OCI-LY7 (cell line): Measurements from ENCODE around the gene LEPROT. TPM values are rescaled to one million over a fixed set of nuclear protein-coding genes. Genes with fewer than 3 reads are reported as not detected.

Source experiments
- BruUV-seq: library from RNA; stranded (reverse); fragments of 400-500 nt; replicated peaks from 2 replicates; lab custom pipeline; 2021; lab: Mats Ljungman, UMichigan
- CTCF ChIA-PET: fragments of 300-600 bp; sonication (Branson Sonifier 250); formaldehyde crosslinking; loops from one replicate; lab custom pipeline; 2022; ENCODE audit warnings: antibody characterized with exemption; ENCODE audit not compliant: unreplicated experiment; lab: Charles Lee
- POLR2A ChIA-PET: fragments of 300-600 bp; sonication (Branson Sonifier 250); formaldehyde crosslinking; loops from one replicate; lab custom pipeline; 2022; ENCODE audit warnings: antibody characterized with exemption; lab: Charles Lee
- DNase-seq: peaks from one replicate; pipeline ENCODE4 v3.0.0-alpha.2; 2015; ENCODE audit warnings: low spot score
- H2AFZ ChIP-seq: fragments of 200-600 bp; sonication (generic), shearing (Covaris generic); 2 replicates; pipeline ENCODE4 v1.6.1; 2014; ENCODE audit warnings: mild to moderate bottlenecking, antibody characterized with exemption, low read length, moderate library complexity
- H3K27ac ChIP-seq: fragments of 200-600 bp; sonication (generic); 2 replicates; pipeline ENCODE4 v1.5.1; 2014; ENCODE audit warnings: mixed run types, low read depth, mild to moderate bottlenecking, moderate library complexity, low read length, inconsistent platforms; ENCODE audit not compliant: poor library complexity, severe bottlenecking
- H3K36me3 ChIP-seq: fragments of 200-600 bp; sonication (generic); 2 replicates; pipeline ENCODE4 v1.6.1; 2014; ENCODE audit warnings: mild to moderate bottlenecking, antibody characterized with exemption, low read length, moderate library complexity, mixed read lengths; ENCODE audit not compliant: insufficient read depth
- H3K4me1 ChIP-seq: fragments of 200-600 bp; sonication (generic); 2 replicates; pipeline ENCODE4 v1.5.1; 2014; ENCODE audit warnings: mild to moderate bottlenecking, low read length; ENCODE audit not compliant: insufficient read depth, poor library complexity, severe bottlenecking
- H3K4me2 ChIP-seq: fragments of 200-600 bp; sonication (generic); 2 replicates; pipeline ENCODE4 v1.6.1; 2014; ENCODE audit warnings: mild to moderate bottlenecking, low read length
- H3K4me3 ChIP-seq: fragments of 200-600 bp; sonication (generic); 2 replicates; pipeline ENCODE4 v1.5.1; 2014; ENCODE audit warnings: mild to moderate bottlenecking, low read depth, low read length; ENCODE audit not compliant: poor library complexity, severe bottlenecking
- H3K79me2 ChIP-seq: fragments of 200-600 bp; sonication (generic); 2 replicates; pipeline ENCODE4 v1.6.1; 2016; ENCODE audit warnings: low read depth, mild to moderate bottlenecking, low read length, moderate library complexity, mixed read lengths; ENCODE audit not compliant: insufficient read depth
- H3K9me2 ChIP-seq: fragments of 200-600 bp; sonication (generic); 2 replicates; pipeline ENCODE4 v1.6.1; 2016; ENCODE audit warnings: mild to moderate bottlenecking, low read length, mixed read lengths; ENCODE audit not compliant: insufficient read depth
- H3K9me3 ChIP-seq: fragments of 200-600 bp; sonication (generic); 2 replicates; pipeline ENCODE4 v1.6.1; 2014; ENCODE audit warnings: mild to moderate bottlenecking, mixed run types, low read length, mixed read lengths
- H4K20me1 ChIP-seq: fragments of 200-600 bp; sonication (generic); 2 replicates; pipeline ENCODE4 v1.6.1; 2014; ENCODE audit warnings: mild to moderate bottlenecking, antibody characterized with exemption, low read length, moderate library complexity, mixed read lengths; ENCODE audit not compliant: insufficient read depth
- EZH2phosphoT487 ChIP-seq: fragments of 200-600 bp; sonication (generic); IDR thresholded peaks from 2 replicates; pipeline ENCODE4 v1.6.1; 2018; ENCODE audit warnings: low read depth, borderline replicate concordance, mild to moderate bottlenecking, mixed run types, antibody characterized with exemption, low read length, moderate library complexity, mixed read lengths
- intact Hi-C: fragments of 100-400 bp; cut with micrococcal nuclease; formaldehyde crosslinking; loops from one replicate; pipeline ENCODE4 v1.10.0; 2022; ENCODE audit not compliant: unreplicated experiment
- total RNA-seq, 2 experiments: library from RNA; depleted of rRNA in 1 of 2; stranded (reverse); fragments of >200 nt in 1 of 2; shearing (Covaris generic) in 1 of 2; gene quantifications; 2 replicates each; pipeline ENCODE4 v1.2.3, GENCODE V29; 2014 to 2022
- TF ChIP-seq, protein P1 (sequence below): fragments of 200-600 bp; sonication (generic); conservative IDR thresholded peaks from 2 replicates; pipeline ENCODE4 v1.5.1; 2014; ENCODE audit warnings: mild to moderate bottlenecking, antibody characterized with exemption, low read length, moderate library complexity, mixed read lengths

Gene LEPROT
- total RNA-seq, 2 experiments from 2014 or later = 14.5 to 22.7 TPM

DNA sequence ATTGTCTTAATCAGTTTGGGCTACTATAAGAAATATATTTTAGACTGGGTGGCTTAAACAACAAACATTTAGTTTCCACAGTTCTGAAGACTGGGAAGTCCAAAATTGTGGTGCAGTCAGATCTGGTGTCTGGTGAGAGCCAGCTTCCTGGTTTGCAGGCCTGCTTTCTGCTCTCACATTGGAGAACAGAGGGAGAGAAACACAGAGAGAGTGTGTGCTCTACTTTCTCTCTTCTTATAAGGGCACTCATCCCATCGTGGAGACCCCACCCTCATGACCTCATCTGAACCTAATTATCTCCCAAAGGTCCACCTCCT, 4.1 kb downstream of the LEPROT start:
- Histone ChIP-seq H3K27ac (no peak overlapping the region), H3K9me3 (no peaks in the 10 kb centered on the region), H3K4me2 (no peak overlapping the region), H2AFZ (no peak overlapping the region), H3K9me2 (no peaks in the 10 kb centered on the region), H3K4me3 (no peak overlapping the region), H3K79me2 (peaks cover 20% of the 10 kb centered on the region; the same call in 1 of the 2 replicates), H3K36me3 (peaks cover 20% of the 10 kb centered on the region), H3K4me1 (peaks cover 11% of the 10 kb centered on the region), H4K20me1 (no peaks in the 10 kb centered on the region)
- CTCF ChIA-PET = no interaction called here
- BruUV-seq = no TSS peak
- TF ChIP-seq, protein P1, sequence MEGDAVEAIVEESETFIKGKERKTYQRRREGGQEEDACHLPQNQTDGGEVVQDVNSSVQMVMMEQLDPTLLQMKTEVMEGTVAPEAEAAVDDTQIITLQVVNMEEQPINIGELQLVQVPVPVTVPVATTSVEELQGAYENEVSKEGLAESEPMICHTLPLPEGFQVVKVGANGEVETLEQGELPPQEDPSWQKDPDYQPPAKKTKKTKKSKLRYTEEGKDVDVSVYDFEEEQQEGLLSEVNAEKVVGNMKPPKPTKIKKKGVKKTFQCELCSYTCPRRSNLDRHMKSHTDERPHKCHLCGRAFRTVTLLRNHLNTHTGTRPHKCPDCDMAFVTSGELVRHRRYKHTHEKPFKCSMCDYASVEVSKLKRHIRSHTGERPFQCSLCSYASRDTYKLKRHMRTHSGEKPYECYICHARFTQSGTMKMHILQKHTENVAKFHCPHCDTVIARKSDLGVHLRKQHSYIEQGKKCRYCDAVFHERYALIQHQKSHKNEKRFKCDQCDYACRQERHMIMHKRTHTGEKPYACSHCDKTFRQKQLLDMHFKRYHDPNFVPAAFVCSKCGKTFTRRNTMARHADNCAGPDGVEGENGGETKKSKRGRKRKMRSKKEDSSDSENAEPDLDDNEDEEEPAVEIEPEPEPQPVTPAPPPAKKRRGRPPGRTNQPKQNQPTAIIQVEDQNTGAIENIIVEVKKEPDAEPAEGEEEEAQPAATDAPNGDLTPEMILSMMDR = no peak
- TF ChIP-seq EZH2phosphoT487 = no peak
- intact Hi-C loops = loop anchor here (5.0 kb wide), 3 partner anchors 357 to 848 kb away; partner anchors contain the start of gene JAK1
- DNase-seq = no peak
- POLR2A ChIA-PET = no interaction called here

DNA sequence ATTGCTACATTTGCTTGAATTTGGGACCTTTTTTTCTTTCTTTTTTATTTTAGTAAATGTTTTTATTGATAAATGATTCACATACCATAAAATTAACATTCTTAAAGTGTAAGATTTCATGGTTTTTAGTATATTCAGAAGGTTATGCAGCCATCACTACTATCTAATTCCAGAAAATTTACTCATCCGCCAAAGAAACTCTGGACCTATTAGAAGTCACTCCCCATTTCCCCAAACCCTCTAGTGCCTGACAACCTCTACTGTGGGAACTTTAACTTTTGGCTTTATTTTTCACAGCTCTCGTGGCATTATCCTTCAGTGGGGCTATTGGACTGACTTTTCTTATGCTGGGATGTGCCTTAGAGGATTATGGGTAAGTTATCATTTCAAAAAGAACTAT, 4.5 kb downstream of the LEPROT start:
- H3K4me2 ChIP-seq = no peak overlapping the region
- no peaks in the 10 kb centered on the region for H3K9me2 ChIP-seq
- no peaks in the 10 kb centered on the region for H4K20me1 ChIP-seq
- H3K4me1 ChIP-seq = peaks cover 10% of the 10 kb centered on the region
- no peak overlapping the region for H3K27ac ChIP-seq
- no TSS peak for BruUV-seq
- no peaks in the 10 kb centered on the region for H3K9me3 ChIP-seq
- no peak overlapping the region for H2AFZ ChIP-seq
- ChIA-PET CTCF (no interaction called here), POLR2A (no interaction called here)
- intact Hi-C loops = no loop called here
- H3K36me3 ChIP-seq = peaks cover 24% of the 10 kb centered on the region
- no peak for DNase-seq
- TF ChIP-seq, protein P1 = no peak
- TF ChIP-seq EZH2phosphoT487 = no peak
- no peak overlapping the region for H3K4me3 ChIP-seq
- peaks cover 20% of the 10 kb centered on the region; the same call in 1 of the 2 replicates for H3K79me2 ChIP-seq

DNA sequence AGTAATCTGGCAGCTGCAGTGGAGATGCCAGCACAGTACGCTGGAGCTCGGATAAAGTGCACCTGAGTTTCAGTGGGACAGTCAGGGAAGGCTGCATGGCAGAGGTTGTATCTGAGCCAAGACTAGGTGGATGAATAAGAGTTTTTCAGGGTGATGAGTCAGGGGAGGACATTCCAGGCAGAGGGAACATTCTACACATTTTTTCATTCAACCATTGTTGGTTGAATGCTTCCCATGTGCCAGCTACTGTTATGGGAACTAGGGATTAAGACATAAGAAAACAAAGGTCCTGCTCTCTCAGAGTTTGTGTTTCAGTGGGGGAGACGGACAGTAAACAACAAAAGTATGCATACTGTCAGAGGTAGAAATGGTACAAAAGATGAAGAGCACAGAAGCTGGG, 5.2 kb downstream of the LEPROT start:
- Histone ChIP-seq H3K27ac (no peak overlapping the region), H3K9me2 (no peaks in the 10 kb centered on the region), H4K20me1 (no peaks in the 10 kb centered on the region), H3K79me2 (peaks cover 20% of the 10 kb centered on the region; the same call in 1 of the 2 replicates), H3K4me2 (no peak overlapping the region), H2AFZ (no peak overlapping the region), H3K36me3 (peaks cover 31% of the 10 kb centered on the region), H3K9me3 (no peaks in the 10 kb centered on the region), H3K4me1 (peaks cover 10% of the 10 kb centered on the region), H3K4me3 (no peak overlapping the region)
- TF ChIP-seq, protein P1 = no peak
- TF ChIP-seq EZH2phosphoT487 = no peak
- ChIA-PET CTCF (no interaction called here), POLR2A (no interaction called here)
- no peak for DNase-seq
- no TSS peak for BruUV-seq
- intact Hi-C loops = no loop called here
